Endothelial cell of hepatic sinusoid (primary cell): ENCODE data around the gene TMEM270.

ENCODE experiments used
- in situ Hi-C: cut with HindIII; loops from 2 replicates; pipeline ENCODE4 v1.10.0; 2017; ENCODE audit warnings: low sequenced_read_pairs

The TMEM270 gene

DNA sequence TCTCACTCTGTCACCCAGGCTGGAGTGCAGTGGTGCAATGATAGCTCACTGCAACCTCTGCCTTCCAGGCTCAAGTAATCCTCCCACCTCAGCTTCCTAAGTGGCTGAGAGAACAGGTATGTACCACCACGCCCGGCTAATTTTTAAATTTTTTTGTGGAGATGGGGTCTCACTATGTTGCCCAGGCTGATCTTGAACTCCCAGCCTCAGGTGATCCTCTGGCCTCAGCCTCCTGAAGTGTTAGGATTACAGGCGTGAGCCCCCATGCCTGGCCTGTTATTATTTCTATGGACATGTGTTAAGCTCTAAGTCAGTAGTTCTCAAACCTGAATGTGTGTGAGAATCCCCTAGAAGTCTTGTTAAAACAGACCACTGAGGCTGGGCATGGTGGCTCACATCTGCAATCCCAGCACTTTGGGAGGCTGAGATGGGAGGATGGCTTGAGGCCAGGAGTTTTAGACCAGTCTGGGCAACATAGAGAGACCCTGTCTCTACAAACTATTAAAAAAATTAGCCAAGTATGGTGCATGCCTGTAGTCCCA is 24.5 kb downstream of the TMEM270 start:
- in situ Hi-C loops = no loop called here

DNA sequence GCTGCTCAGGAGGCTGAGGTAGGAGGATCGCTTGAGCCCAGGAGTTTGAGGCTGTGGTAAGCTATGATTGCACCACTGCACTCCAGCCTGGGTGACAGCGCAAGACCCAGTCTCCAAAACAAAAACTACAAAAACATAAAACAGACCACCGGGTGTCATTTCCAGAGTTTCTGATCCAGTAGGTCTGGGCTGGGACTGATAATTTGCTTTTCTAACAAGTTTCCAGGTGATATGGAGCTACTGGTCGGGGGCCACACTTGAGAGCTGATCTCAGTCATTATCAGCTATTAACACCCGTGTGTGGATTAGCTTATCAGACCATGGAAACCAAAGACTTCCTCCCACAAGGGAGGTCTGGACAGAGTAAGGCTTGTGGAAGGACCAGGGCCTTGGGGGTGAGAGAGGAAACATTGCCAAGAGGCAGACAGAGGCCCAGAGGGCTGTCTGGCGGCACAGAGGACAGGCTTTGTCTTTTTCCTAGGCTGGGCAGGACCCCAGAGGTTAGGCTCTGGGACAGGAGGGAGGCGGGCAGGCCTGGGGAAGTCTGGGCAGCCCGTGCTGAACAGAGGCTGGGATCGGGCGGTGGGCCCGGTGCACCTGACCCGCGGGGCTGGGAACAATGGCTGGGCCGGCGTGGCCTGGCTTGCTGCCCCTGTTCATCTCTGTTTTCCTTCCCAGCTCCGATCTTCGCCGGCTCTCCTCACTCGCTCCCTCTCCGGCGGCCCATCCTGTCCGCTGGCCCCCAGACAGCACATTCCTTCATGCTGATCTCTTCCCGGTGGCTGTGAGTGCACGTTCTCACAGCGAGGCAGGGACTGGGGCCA is 25.2 kb downstream of the TMEM270 start:
- in situ Hi-C loops = no loop called here

DNA sequence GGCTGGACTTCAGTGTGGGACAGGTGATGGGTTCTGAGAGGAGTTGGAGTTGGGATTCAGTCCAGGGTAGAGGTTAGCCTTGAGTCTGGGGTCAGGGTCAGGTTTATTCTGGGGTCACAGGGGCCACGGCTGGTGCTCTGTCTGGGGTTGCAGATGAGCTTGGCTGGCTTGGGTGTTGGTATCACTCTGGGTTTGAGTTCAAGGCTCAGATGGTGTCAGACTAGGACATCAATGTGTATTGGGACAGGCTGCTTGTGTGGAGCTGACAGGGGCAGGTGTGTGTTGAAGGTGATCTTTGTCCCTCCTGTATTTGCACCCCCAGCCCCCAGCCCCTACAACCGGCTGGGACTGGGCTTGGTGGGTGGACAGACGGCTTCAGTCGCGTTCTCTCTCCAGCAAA is 26.8 kb downstream of the TMEM270 start:
- in situ Hi-C loops = no loop called here

GRCh38 chr7:73888959-73889358 is 28.0 kb downstream of the TMEM270 start:
- in situ Hi-C loops = no loop called here

DNA sequence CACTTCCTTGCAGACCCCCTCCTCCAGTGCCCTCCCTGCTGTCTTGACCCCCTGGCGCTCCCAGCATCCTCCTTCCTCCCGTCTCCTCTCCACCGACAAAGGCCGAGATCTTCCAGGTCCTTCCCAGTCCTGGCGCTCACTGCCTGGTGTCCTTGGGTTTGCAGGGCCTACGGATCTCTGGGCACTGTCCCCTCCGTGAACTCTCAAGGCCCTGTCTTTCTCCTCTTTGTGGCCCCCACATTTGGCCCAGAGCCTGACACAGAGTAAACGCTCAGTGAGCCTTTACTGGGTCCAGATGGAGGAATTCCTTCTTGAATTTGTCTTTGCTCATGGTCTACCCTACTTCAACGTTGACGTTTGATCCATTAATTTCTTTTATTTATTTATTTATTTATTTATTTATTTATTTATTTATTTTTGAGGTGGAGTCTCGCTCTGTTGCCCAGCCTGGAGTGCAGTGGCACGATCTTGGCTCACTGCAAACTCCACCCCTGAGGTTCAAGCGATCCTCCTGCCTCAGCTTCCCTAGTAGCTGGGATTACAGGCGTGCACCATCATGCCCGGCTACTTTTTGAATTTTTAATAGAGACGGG is 29.7 kb downstream of the TMEM270 start:
- in situ Hi-C loops = no loop called here

GRCh38 chr7:73891178-73891885 is 30.4 kb downstream of the TMEM270 start:
- in situ Hi-C loops = no loop called here

- in situ Hi-C loops = no loop called here
Measured at GRCh38 chr7:73892003-73892999, 31.3 kb downstream of the TMEM270 start.

DNA sequence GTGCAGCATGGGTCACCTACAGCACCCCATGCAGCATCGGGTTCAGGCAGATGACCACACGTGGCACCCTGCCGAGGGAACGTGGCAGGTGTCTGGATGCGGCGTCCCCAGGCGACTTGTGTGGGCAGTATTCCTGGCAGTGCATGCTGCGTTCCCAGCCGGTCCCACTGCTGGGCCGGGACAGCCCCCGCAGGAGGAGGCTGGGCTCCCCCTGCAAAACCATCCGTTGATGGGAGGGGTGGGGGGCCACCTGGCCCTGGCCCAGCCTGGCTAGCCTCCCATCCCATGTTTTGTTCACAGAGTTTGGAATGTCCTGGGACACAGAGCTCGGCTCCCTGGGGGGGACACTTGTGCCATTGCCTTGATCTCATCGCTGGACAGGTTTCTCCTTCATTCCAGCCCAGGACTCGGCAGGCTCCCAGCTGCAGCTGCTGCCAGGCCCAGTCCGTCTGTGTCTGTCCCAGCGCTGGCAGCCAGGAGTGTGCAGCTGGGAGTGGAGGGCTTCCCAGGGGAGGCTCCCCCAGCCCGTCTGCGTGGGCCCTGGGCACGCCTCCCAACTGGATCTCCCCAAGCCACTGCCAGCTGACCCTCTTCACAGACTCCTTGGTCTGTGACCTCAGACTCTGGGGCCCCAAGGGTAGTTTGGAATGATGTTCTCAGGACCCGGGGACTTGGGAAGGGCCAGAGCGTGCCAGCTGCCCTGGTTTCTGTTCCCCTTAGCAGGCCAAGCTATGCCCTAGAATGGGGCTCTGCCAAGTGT is 32.6 kb downstream of the TMEM270 start:
- in situ Hi-C loops = no loop called here

- in situ Hi-C loops = no loop called here
Measured at GRCh38 chr7:73894166-73894565, 33.2 kb downstream of the TMEM270 start.

DNA sequence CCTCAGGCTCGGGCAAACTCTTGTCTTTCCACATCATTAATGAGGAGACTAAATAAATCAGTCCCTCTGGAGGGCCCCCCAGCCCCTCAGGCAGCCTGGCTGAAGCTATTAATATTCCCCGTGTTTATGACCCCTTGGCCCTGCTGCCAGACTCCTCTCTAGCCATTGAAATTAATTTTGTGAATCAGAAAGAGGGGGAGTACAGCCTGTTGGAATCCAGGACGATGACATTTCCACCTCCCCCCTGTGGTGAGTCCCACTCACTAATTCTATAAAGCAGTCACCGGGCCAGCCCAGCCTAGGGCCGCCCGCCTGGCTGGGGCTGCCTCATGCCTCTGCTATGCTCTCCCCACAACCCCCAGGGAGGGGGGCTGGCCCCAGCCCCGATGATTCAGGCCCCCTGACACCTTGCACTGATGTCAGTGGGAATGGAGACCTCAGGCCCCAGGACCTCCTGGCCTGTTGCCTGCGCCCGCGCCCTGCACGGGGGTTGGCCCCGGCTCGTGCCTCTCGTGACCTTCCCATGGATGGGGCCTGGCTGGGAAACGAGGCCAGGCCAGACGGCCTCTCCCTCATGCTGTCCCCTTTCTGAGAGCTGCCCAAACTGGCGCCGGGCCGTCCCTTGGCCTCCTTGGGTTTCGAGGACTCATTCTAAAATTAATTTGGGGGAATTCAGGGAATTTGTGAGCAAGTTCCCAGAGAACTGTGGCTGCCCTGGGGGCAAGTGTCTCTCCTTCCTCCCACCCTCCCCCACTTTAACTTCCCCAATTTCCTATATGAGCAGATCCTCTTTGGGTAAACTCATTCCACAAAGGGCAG is 34.0 kb downstream of the TMEM270 start:
- in situ Hi-C loops = no loop called here

DNA sequence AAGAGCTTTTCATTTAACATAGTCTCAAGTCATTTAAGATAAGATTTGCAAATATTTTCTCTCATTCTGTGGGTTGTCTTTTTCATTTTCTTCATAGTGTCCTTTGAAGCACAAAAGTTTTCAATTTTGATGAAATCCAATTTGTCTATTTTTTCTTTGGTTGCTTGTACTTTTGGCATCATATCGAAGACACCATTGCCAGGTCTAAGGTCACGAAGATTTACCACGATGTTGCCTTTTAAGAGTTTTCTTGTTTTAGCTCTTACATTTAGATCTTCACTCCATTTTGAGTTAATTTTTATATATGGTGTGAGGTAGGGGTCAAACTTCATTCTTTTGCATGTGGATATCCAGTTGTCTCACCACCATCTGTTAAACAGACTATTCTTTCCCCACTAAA is 34.7 kb downstream of the TMEM270 start:
- in situ Hi-C loops = no loop called here

DNA sequence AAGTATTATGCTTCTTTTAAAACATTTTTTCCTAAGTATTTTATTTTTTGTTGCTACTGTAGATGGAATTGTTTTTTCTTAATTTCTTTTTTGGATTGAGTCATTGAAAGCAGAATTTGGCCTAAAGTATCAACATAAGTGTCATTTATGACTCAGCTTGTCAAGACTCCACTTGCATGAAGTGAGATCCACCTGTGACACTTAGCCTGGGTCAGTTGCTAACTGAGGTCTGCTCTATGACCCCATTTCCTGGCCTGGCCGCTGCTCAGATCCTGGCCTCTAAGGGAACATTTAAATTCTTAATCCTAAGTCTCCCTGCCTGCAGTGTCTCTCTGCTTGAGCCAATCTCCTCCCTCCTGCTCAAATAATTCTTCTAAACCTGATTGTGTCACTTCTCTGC is 35.5 kb downstream of the TMEM270 start:
- in situ Hi-C loops = no loop called here

GRCh38 chr7:73899731-73900142 is 38.8 kb downstream of the TMEM270 start:
- in situ Hi-C loops = no loop called here

DNA sequence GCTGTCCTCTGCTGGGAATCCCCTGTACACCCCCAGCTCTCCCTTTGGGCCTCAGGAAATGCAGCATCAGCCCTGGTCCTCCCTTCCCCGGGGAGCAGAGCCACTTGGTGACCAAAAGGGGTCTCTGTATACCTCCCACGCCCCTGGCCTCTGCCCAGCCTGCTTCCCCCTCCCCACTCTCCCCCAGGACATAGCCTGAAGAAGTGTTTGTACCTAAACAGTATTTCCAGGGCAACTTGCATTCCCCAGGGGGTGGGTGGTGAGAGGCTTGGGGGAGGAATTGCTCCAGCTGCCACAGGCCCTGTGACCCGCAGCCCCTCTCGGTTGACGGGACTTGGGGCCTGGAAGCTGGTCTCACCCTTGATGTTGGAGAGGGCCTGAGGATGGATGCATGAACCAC is 39.3 kb downstream of the TMEM270 start:
- in situ Hi-C loops = no loop called here

DNA sequence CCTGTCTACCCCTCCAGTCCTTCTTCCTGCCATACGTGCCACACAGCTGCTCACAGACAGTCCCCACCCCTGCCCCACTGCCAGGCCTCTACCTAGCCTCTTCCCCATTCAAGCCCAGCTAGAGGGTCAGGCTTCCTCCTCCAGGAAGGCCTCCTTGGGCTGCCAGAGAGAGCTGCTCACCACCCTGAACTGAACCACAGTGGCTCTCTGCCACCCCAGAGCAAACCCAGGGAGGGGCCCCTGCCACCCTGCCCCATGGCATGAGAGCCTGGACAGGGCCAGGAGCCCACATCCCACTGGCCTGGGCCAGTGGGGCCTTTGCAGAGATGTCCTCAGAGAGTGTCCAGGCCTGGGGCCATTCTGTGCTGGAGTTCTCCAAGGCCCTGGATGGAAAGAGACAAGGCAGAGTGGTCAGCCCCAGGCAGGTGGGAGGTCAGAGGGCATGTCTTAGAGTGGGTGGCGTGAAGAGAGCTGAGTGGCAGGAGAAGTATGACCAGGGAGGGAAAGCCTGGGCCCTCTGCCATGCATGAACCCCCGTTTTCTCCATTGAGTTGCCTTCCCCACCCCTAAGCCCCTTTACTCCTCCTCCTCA is 40.4 kb downstream of the TMEM270 start:
- in situ Hi-C loops = no loop called here

DNA sequence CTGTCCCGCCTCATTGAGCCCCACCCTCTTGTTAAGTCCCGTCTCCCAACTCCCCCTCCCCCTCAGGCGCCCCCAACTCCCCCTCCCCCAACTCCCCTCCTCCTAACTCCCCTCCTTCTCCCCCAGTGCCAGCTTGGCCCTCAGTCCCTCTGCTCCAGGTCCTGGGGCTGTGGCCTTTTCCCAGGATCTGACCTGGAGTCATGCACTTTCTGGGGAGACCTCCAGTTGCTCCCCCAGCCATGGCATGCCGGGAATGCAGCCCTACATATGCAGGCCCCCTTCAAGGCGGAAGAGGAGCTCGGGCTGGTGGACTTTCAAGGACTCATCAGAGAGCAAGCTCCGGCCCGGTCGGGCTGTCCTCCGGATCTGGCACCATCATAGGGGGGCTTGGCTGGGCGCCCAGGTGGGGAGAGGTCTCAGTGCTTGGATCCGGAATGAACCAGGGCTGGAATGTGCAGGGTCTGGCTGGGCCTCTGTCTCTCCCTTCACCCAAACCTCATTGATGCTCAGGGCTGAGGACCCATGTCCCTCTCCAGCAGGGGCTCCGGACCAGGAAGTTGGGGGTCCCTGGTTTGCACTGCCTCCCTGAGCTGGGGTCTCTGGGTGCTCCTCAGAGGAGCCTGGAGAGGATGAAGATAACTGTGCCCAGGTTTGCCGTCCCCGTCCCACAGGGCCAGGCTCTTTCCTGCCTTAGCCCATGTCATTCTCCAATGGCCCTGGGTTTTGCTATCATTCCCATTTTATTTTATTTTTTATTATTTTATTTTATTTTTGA is 41.1 kb downstream of the TMEM270 start:
- in situ Hi-C loops = no loop called here

DNA sequence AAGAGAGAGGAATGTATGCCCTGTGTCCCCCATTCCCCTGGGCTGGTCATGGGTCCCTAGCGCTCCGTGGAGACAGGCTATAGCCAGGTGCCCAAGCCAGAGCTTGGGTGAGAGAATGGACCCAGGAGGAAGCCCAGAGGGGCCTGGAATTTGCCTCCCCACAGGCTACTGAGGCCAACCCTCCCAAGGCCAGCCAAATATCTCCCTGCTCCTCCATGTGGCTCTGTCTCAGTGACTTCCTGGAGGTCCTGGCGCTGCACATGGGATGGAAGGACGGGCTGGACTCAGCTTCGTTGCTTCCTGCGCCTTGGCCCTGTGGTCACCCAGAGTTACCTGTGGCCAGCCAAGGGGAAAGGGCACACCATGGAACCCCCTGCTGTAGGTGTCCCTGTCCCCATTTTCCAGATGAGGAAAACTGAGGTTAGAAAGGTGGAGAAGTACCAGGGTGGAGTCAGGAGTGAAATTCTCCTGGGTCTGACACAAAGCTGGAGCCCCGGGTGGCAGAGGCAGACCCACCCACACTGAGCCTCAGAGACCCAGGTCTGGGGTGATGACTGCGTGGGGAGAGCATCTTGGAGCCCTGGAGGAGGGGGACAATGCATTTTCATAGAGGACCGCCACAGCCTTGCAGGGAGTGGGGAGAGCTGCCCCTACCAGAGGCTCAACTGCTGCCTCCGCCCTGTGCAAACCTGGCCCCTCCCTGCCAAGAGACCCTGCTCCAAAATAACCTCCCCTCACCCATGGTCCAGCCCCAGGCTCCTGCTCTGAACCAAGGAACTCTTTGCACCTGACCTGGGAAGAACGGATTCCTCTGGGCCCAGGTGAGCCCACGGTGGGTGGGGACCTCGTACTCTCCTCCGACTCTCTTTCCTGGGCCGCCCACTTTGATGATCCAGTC is 42.6 kb downstream of the TMEM270 start:
- in situ Hi-C loops = no loop called here
